GM21526 (cell line): ENCODE results near the gene TMEM131L.
"Not testable (repeated sequence)": the region's sequence is repeated elsewhere in the genome, so short reads cannot be mapped to it uniquely, and the experiment has no call there.

ENCODE experiments used
- ATAC-seq: cut with Tn5 transposase; IDR thresholded peaks from one replicate; pipeline ENCODE4 v1.9.1; 2021; ENCODE audit warnings: moderate library complexity; ENCODE audit not compliant: unreplicated experiment, low FRiP score

TMEM131L gene

GRCh38 chr4:153566631-153567150 lies 100.5 kb downstream of the TMEM131L start:
- ATAC-seq: no peak

GRCh38 chr4:153567660-153568059 lies 101.5 kb downstream of the TMEM131L start:
- ATAC-seq: not testable (repeated sequence)

- ATAC-seq: no peak
Observed at GRCh38 chr4:153570228-153570973, 104.2 kb downstream of the TMEM131L start.

- ATAC-seq: no peak
Observed at GRCh38 chr4:153571006-153571545, 104.9 kb downstream of the TMEM131L start.

DNA sequence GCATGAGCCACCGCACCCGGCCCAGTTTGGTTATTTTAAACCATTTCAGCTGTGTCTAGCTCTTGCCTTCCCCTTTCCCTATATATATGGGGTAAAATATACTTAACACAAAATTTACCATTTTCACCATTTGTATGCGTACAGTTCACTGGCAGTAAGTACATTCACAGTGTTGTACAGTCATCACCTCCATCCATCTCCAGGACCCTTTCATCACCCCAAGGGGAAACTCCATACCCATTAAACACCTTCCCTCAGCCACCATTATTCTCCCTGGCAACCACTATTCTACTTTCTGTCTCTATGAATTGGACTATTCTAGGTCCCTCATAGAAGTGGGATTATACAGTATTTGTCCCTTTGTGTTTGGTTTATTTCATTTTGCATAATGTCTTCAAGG lies 106.4 kb downstream of the TMEM131L start:
- ATAC-seq: no peak

- ATAC-seq: no peak
Observed at GRCh38 chr4:153573221-153573620, 107.1 kb downstream of the TMEM131L start.

DNA sequence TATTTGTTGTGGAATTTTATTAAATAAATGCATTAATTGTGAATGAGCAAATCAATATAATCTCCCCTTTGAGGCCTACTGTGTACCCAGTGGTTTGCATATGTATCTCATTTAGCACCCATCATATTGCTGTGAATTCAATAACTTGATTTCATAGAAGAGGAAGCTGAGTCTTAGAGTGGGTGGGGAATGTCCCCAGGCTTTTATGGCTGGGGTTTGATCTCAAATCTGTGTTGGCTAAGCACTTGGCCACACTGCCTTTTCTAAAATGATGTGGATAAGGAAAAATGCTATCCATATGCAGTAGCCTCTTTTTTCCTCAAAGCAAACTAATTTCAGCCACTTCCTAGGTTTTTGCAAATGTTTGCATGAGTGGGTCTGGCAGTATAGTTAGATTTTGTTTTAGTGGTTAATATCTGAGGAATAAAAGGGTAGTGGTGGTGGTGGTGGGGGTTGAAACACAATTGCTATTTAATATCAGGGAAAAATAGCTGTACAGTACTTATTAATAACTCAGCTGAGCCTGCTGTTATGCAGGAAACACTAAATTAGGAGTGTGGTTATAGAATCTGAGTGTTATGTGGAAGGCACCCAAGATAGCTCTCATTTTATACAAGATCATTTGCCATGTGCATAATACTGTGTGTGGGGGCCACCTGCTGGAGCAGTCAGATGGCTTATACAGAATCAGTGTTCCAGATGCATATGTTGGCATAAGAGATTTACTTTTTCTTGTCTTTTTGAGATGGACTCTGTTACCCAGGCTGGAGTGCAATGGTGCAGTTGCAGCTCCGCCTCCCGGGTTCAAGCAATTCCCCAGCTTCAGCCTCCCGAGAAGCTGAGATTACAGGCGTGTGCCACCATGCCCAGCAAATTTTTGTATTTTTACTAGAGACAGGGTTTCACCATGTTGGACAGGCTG lies 108.0 kb downstream of the TMEM131L start:
- peak; percentile 60 for ATAC-seq

GRCh38 chr4:153576443-153576774 lies 110.2 kb downstream of the TMEM131L start:
- no peak for ATAC-seq

- no peak for ATAC-seq
Observed at GRCh38 chr4:153577053-153577452, 110.9 kb downstream of the TMEM131L start.

- ATAC-seq: no peak
Observed at GRCh38 chr4:153579410-153579809, 113.2 kb downstream of the TMEM131L start.

GRCh38 chr4:153579872-153580271 lies 113.7 kb downstream of the TMEM131L start:
- no peak for ATAC-seq

DNA sequence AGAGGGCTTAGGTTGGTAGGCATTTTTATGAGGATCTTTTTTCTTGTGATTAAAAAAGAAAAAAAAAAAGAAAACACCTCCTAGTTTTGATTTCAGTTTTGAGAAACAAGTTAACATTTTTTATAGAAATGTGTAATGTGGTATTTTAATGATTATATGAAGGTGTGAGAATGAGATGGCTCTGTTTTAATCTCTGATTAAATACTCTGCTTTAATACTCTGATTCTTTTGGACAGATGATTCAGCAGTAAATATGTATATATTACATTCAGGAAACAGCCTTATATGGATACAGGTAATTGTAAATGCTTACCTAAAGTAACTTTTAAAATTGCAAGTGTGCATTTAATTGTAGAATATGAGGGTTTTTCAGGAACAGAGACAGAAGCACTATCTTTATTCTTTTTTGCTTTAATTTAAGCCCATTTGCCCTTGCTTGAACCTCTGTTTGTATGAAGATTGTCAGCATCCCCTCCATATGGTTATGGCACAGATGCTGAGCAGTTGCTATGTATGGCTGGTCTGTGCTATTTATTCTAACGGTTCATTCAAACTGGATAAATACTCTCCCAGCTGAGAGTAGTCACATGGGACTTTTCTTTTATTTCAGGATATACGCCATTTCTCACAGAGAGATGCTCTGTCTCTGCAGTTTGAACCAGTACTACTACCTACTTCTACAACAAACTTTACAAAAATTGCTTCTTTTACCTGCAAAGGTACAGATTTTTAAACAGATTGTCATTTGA lies 117.0 kb downstream of the TMEM131L start:
- no peak for ATAC-seq

- ATAC-seq: no peak
Observed at GRCh38 chr4:153585026-153585425, 118.9 kb downstream of the TMEM131L start.

DNA sequence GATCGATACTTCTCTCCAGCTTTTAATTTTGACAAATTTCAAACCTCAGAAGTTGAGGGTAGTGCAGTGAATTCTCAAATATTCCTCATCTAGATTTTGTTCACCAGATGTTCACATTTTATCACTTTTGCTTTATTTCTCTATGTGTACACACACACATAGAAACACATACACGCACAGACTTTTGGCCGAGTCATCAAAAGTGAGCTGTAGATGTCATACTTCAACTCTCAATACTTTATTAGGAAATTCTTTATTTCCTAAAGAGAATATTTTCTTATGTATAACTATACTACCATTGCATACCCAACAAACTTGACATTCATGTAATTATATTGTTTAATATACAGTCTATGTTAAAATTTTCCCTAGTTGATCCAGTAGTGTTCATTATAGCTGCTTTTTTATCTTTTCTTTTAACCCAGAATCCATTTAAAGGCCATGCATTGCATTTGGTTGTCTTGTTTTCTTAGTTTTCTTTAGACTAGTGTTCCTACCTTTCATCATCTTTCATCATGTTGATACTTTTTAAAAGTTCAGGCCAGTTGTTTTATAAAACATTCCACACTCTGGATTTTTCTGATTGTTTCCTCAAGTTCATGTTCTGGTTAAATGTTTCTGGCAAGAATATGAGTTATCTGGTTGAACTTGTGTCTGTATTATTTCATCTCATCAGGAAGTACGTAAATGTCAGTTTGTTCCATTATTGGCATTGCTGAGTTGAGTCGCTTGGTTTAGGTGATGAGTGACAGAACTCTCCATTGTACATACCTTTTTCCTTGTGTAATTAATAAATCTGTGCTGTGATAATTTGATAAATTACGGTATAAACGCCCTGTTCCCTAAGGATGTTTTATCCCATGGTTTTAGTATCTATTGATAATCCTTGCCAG lies 123.8 kb downstream of the TMEM131L start:
- ATAC-seq: no peak

DNA sequence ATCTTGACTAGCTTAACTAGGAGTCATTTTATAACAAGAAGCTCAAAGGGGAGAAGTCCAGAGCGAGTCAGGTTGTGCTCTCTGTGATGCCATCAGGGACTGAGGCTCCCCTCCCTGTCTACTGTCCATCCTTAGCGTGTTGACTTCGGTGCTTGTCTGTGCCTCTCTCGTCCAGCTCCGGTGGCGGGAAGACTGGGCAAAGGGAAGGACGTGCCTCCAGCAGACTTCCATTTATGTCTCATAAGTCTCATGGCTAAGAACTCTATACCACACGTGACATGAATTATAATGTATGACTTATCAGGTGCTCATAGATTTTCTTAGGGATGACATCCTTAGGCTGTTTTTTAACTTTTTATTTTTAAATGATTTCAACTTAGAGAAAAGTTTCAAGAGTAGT lies 125.3 kb downstream of the TMEM131L start:
- no peak for ATAC-seq

- ATAC-seq: no peak
Observed at GRCh38 chr4:153592064-153592463, 125.9 kb downstream of the TMEM131L start.

GRCh38 chr4:153593161-153593560 lies 127.0 kb downstream of the TMEM131L start:
- no peak for ATAC-seq

DNA sequence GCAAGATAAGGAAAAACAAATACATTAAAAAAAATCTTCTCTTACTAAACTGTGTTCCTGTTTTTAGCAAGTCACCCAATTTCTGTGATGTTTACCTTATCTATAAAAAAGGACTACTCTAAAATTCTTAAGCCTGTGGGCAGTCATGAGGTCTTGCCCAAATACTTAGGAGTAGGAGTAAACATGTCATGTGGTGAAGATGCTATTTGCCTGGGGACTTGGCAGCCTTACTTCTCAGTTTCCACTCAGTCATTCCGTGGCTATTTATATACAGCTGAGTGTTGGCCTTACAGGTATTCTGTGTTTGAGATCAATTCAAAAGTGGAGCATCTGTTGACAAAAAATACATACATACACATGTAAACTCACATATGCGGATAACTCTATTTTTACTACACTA lies 128.1 kb downstream of the TMEM131L start:
- ATAC-seq: no peak

GRCh38 chr4:153595894-153596601 lies 129.9 kb downstream of the TMEM131L start:
- no peak for ATAC-seq
